ENCODE data around the gene SULT1A3. TPM values are rescaled to one million over a fixed set of nuclear protein-coding genes. Genes with fewer than 3 reads are reported as not detected.
A peak's percentile ranks its signal among the peaks of the same experiment; 100 is the strongest.
"Not testable (repeated sequence)": the region's sequence is repeated elsewhere in the genome, so short reads cannot be mapped to it uniquely, and the experiment has no call there.

Gene SULT1A3
- polyA plus RNA-seq, 1 donor: 46.4 TPM

DNA sequence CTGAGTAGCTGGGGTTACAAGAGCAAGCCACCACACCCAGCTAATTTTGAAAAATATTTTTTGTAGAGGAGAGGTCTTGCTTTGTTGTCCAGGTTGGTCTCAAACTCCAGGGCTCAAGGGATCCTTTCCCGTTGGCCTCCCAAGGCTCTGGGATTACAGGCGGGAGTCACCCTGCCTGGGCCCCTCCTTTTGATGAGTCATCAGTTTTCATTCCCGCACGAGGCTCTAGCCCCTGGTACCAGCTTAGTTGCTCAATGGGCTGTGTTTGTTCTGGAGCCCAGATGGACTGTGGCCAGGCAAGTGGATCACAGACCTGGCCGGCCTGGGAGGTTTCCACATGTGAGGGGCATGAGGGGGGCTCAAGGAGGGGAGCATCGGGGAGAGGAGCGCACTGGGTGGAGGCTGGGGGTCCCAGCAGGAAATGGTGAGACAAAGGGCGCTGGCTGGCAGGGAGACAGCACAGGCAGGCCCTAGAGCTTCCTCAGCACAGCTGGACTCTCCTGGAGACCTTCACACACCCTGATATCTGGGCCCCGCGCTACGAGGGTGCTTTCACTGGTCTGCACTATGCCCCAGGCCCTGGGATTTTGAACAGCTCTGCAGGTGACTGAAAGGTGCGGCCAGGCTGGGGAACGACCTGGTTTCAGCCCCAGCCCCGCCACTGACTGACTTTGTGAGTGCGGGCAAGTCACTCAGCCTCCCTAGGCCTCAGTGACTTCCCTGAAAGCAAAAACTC is 721 bp downstream of the SULT1A3 start:
- not testable (repeated sequence) for H3K27me3 ChIP-seq (ENCODE audit: control insufficient read depth, insufficient read depth, low read length); H3K36me3 ChIP-seq (ENCODE audit: control insufficient read depth, insufficient read depth, low read length); DNase-seq; H3K4me3 ChIP-seq (ENCODE audit: low read length); H3K4me1 ChIP-seq (ENCODE audit: control insufficient read depth, insufficient read depth, low read length); H3K9me3 ChIP-seq (ENCODE audit: control insufficient read depth, low read depth, low read length); H3K27ac ChIP-seq (ENCODE audit: low read length)
- WGBS (ENCODE audit: insufficient coverage, low lambda C conversion rate): no CpG with 5 or more reads among the region's 15 CpGs

DNA sequence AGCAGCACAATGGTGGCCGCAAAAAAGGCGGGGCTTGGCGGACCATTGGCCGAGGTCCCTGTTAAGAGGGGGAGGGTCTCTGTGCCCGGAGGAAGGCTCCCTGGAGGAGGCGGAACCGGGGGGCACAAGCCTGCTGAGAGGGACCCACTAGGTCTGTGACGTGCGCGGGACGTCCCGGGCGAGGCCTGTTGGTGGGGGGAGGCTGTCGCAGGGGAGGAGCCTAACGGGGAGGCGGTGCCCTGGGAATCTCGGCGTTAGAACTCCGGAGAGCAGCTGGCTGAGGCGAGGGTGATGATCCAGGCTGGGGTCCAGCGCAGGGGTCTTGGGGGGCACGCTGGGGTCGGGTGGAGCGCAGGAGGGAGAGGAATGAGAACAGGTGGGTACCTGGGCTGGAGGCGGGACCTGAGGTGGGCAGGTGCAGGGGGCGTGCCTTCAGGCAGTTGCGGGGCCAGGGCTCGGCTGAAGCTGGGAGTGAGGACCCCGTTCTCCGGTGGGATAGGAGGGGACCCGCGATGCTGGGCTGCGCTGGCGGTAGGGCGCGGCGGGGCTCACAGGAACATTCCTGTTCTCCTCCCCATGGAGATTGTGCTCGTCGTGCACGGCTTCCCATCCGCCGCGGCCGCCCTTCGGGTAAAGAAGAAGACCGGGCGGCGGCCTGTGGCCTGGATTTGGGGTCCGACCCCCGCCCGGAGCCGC is 6.6 kb downstream of the SULT1A3 start:
- H3K4me1 ChIP-seq (ENCODE audit: control insufficient read depth, insufficient read depth, low read length); H3K27me3 ChIP-seq (ENCODE audit: control insufficient read depth, insufficient read depth, low read length); H3K9me3 ChIP-seq (ENCODE audit: control insufficient read depth, low read depth, low read length); DNase-seq; H3K36me3 ChIP-seq (ENCODE audit: control insufficient read depth, insufficient read depth, low read length): not testable (repeated sequence)
- no CpG with 5 or more reads among the region's 52 CpGs for WGBS (ENCODE audit: insufficient coverage, low lambda C conversion rate)
- peak overlapping the region; percentile 43 for H3K4me3 ChIP-seq (ENCODE audit: low read length)
- H3K27ac ChIP-seq (ENCODE audit: low read length): peak overlapping the region; percentile 47

DNA sequence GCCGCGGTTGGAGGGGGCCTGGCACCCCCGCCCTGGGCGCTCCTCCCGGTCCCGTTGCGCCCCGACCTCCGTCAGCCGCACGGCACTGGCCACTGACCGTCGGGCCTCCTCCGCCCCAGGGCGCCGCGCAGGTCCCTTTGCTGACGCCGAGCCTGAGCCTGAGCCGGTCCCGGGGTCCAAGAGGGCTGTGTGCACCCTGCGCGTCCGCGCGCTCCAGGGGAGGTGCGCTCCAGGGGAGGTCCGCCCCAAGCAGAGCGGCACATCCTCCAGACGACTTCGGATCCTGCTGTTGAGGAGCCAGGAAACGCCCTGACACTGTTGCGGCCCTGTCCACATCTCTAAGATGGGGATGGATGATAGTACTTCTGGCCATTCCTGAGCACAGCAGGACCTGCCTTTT is 7.2 kb downstream of the SULT1A3 start:
- WGBS (ENCODE audit: insufficient coverage, low lambda C conversion rate): no CpG with 5 or more reads among the region's 33 CpGs
- not testable (repeated sequence) for H3K27me3 ChIP-seq (ENCODE audit: control insufficient read depth, insufficient read depth, low read length)
- H3K27ac ChIP-seq (ENCODE audit: low read length): peak overlapping the region; percentile 47

DNA sequence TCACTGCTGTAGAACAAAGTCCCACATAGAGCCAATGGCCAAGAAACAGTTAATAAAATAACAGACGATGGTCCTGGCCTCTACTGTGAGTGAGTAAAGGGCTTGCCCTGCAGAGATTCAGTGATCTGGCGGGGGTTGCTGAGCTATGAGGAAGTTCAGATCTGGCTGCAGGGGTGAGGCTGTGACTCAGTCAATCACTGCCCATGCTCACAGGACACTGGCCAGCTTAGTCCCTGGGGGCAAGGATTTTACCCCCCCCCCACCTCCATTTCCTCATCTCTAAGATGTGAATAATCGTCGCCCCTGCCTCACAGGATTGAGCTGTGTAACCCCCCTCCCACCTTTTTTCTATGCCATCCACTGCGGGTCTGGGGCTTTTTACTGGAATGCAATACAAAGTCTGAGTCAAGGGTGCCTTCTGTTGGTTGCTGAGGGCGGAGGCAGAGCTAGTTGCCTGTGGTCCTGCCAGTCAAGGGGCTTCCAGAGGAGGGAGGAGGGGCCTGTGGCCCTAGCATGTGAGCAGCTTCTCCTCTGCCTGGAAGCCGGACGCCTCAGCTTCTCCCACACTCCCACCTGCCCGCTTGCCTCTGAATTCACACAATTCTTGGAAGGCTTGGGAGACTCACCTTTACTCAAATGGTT is 8.1 kb downstream of the SULT1A3 start:
- H3K27ac ChIP-seq (ENCODE audit: low read length); H3K4me3 ChIP-seq (ENCODE audit: low read length); H3K9me3 ChIP-seq (ENCODE audit: control insufficient read depth, low read depth, low read length); DNase-seq; H3K27me3 ChIP-seq (ENCODE audit: control insufficient read depth, insufficient read depth, low read length); H3K4me1 ChIP-seq (ENCODE audit: control insufficient read depth, insufficient read depth, low read length); H3K36me3 ChIP-seq (ENCODE audit: control insufficient read depth, insufficient read depth, low read length): not testable (repeated sequence)
- WGBS (ENCODE audit: insufficient coverage, low lambda C conversion rate): no CpG with 5 or more reads among the region's 9 CpGs

More for the DNA sequence above, 7.2 kb downstream of the SULT1A3 start:
- H3K36me3 ChIP-seq (ENCODE audit: control insufficient read depth, insufficient read depth, low read length); H3K9me3 ChIP-seq (ENCODE audit: control insufficient read depth, low read depth, low read length); DNase-seq; H3K4me1 ChIP-seq (ENCODE audit: control insufficient read depth, insufficient read depth, low read length): not testable (repeated sequence)
- peak overlapping the region; percentile 43 for H3K4me3 ChIP-seq (ENCODE audit: low read length)

DNA sequence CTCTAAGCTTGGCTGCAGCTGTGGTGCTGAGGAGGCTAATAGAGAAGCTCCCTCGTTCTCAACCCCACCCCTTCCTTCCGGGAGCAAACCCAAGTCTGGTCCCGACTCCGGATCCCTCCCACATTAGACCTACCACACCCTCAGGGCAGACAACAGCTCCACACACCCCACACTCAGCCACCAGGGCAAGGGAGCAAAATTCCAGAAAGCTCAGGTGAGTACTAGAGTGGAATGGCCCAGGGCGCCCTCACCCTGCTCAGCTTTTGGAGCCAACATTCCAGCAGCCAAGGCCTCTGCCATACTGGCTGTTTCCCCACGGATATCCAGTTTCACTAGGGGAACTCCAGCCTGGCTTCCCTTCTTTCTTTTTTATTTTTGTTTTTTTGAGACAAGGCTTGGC is 10.0 kb downstream of the SULT1A3 start:
- no CpG with 5 or more reads among the region's 6 CpGs for WGBS (ENCODE audit: insufficient coverage, low lambda C conversion rate)
- H3K9me3 ChIP-seq (ENCODE audit: control insufficient read depth, low read depth, low read length); H3K4me1 ChIP-seq (ENCODE audit: control insufficient read depth, insufficient read depth, low read length); H3K27me3 ChIP-seq (ENCODE audit: control insufficient read depth, insufficient read depth, low read length); DNase-seq; H3K36me3 ChIP-seq (ENCODE audit: control insufficient read depth, insufficient read depth, low read length); H3K4me3 ChIP-seq (ENCODE audit: low read length); H3K27ac ChIP-seq (ENCODE audit: low read length): not testable (repeated sequence)

DNA sequence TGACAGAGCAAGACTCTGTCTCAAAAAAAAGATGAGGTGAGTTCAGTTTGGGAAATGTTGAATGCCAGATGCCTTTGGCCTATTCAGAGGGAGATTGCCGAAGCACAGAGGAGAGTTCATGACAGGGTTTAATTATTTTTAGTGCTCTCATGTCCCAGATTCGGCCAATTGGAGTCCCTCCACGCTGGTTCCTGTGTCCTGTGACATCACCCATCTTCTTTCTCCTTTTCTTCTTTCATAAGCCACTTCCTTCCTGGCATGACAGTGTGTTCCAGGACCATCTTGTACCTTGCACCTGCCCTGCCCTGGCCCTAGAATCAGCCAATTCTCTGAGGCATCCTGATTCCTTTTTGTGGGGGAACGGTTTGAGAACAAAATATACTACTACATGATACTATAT is 12.4 kb downstream of the SULT1A3 start:
- DNase-seq; H3K4me3 ChIP-seq (ENCODE audit: low read length); H3K9me3 ChIP-seq (ENCODE audit: control insufficient read depth, low read depth, low read length); H3K27me3 ChIP-seq (ENCODE audit: control insufficient read depth, insufficient read depth, low read length); H3K27ac ChIP-seq (ENCODE audit: low read length); H3K36me3 ChIP-seq (ENCODE audit: control insufficient read depth, insufficient read depth, low read length); H3K4me1 ChIP-seq (ENCODE audit: control insufficient read depth, insufficient read depth, low read length): not testable (repeated sequence)
- whole genome bisulfite sequencing (ENCODE audit: insufficient coverage, low lambda C conversion rate): no CpG with 5 or more reads among the region's 4 CpGs

DNA sequence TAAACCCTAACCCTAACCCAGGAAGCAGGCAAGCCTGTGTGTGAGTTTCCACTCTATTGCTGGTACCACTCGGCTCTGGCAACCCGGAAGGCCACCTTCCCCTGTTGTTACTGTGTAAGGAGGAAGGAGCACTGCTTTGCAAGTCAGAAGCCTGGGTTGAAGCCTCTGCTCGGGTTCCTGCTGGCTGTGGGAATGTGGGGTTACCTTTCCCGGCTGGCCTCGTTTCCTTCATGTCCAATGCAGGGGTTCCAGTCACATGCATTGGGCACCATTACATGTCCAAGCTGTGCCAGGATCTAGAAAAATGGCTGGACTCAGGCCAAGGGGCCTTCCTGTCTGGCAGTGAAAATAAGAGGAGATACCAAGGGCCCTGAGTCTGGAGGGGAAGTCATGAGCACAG is 18.0 kb downstream of the SULT1A3 start:
- H3K27ac ChIP-seq (ENCODE audit: low read length); DNase-seq: not testable (repeated sequence)

DNA sequence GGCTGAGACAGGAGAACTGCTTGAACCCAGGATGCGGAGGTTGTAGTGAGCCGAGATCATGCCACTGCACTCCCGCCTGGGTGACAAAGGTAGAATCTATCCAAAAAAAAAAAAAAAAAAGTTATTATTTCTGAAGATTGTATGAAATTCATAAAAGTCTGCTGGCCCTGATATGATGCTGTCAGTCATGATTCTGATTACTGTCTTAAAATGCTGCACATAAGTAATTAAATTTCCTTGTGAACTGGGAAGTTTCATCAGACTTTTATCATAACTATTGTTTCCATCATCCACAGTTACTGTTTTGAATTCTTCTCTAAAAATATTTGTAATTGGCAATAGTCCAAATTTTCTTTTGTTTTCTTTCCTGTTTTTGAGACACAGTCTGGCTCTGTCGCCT is 49.3 kb downstream of the SULT1A3 start, which contains the start of gene NPIPB13:
Gene NPIPB13 (minus strand): TSS at position 101 of the 400 bp plus-strand sequence. CDS start 2,906 bp downstream, outside the sequence.
- H3K27ac ChIP-seq (ENCODE audit: low read length); H3K36me3 ChIP-seq (ENCODE audit: control insufficient read depth, insufficient read depth, low read length); H3K4me1 ChIP-seq (ENCODE audit: control insufficient read depth, insufficient read depth, low read length); H3K27me3 ChIP-seq (ENCODE audit: control insufficient read depth, insufficient read depth, low read length); H3K4me3 ChIP-seq (ENCODE audit: low read length); H3K9me3 ChIP-seq (ENCODE audit: control insufficient read depth, low read depth, low read length); DNase-seq: not testable (repeated sequence)
- no CpG with 5 or more reads among the region's 4 CpGs for WGBS (ENCODE audit: insufficient coverage, low lambda C conversion rate)

More for the DNA sequence above, 18.0 kb downstream of the SULT1A3 start:
- not testable (repeated sequence) for H3K27me3 ChIP-seq (ENCODE audit: control insufficient read depth, insufficient read depth, low read length); H3K36me3 ChIP-seq (ENCODE audit: control insufficient read depth, insufficient read depth, low read length); H3K4me1 ChIP-seq (ENCODE audit: control insufficient read depth, insufficient read depth, low read length); H3K4me3 ChIP-seq (ENCODE audit: low read length); H3K9me3 ChIP-seq (ENCODE audit: control insufficient read depth, low read depth, low read length)
- no CpG with 5 or more reads among the region's 5 CpGs for WGBS (ENCODE audit: insufficient coverage, low lambda C conversion rate)

Other genes starting within 250 kb of the SULT1A3 start
- 160 TPM for gene TMEM219, start 237.2 kb upstream of the SULT1A3 start, polyA plus RNA-seq
- gene TAOK2, start 225.4 kb upstream of the SULT1A3 start, polyA plus RNA-seq: 46.6 TPM
- 12.0 TPM for gene HIRIP3, start 203.6 kb upstream of the SULT1A3 start, polyA plus RNA-seq
- gene INO80E, start 203.0 kb upstream of the SULT1A3 start, polyA plus RNA-seq: 60.5 TPM
- gene DOC2A, start 188.2 kb upstream of the SULT1A3 start, polyA plus RNA-seq: 4.2 TPM
- gene C16orf92, start 176.1 kb upstream of the SULT1A3 start, polyA plus RNA-seq: not detected
- gene TLCD3B, start 168.0 kb upstream of the SULT1A3 start, polyA plus RNA-seq: 3.2 TPM
- 421 TPM for gene ALDOA, start 133.5 kb upstream of the SULT1A3 start, polyA plus RNA-seq
- 97.9 TPM for gene PPP4C, start 123.3 kb upstream of the SULT1A3 start, polyA plus RNA-seq
- gene TBX6, start 107.3 kb upstream of the SULT1A3 start, polyA plus RNA-seq: 1.4 TPM
- 64.5 TPM for gene YPEL3, start 103.0 kb upstream of the SULT1A3 start, polyA plus RNA-seq
- 18.1 TPM for gene GDPD3, start 85.7 kb upstream of the SULT1A3 start, polyA plus RNA-seq
- 165 TPM for gene MAPK3, start 76.0 kb upstream of the SULT1A3 start, polyA plus RNA-seq
- 36.7 TPM for gene CORO1A, start 15.7 kb upstream of the SULT1A3 start, polyA plus RNA-seq
- gene BOLA2B, start 5.6 kb upstream of the SULT1A3 start, polyA plus RNA-seq: 57.9 TPM
- 74.9 TPM for gene SLX1A, start 5.4 kb upstream of the SULT1A3 start, polyA plus RNA-seq
- gene NPIPB13, start 49.2 kb downstream of the SULT1A3 start, polyA plus RNA-seq: 17.6 TPM
- 43.5 TPM for gene CD2BP2, start 156.1 kb downstream of the SULT1A3 start, polyA plus RNA-seq
- 41.5 TPM for gene TBC1D10B, start 171.2 kb downstream of the SULT1A3 start, polyA plus RNA-seq
- gene MYL11, start 175.5 kb downstream of the SULT1A3 start, polyA plus RNA-seq: 14.6 TPM
- gene SEPTIN1, start 183.3 kb downstream of the SULT1A3 start, polyA plus RNA-seq: 5.4 TPM
- 6.4 TPM for gene ZNF48, start 196.2 kb downstream of the SULT1A3 start, polyA plus RNA-seq
- gene ZNF771, start 208.4 kb downstream of the SULT1A3 start, polyA plus RNA-seq: 4.0 TPM
- 41.6 TPM for gene DCTPP1, start 230.8 kb downstream of the SULT1A3 start, polyA plus RNA-seq
- 85.3 TPM for gene SEPHS2, start 246.6 kb downstream of the SULT1A3 start, polyA plus RNA-seq